CD14-positive monocyte (primary cell): ENCODE measurements around the gene ARID1B. TPM values are rescaled to one million over a fixed set of nuclear protein-coding genes. Genes with fewer than 3 reads are reported as not detected.
A peak's percentile ranks its signal among the peaks of the same experiment; 100 is the strongest.

Experiments used
- DNase-seq, 3 donors: peaks; one replicate each; pipeline ENCODE4 v3.0.0-alpha.2; 2011 to 2022
- H2AFZ ChIP-seq: 2 replicates; pipeline ENCODE4 v1.6.0; 2012; ENCODE audit warnings: mild to moderate bottlenecking, low read depth, low read length, inconsistent platforms; ENCODE audit not compliant: insufficient read depth, poor library complexity, severe bottlenecking
- H3K27ac ChIP-seq, 2 donors: 1 replicate in 1 of 2; 2 replicates in 1 of 2; pipeline ENCODE4 v1.5.1; 2012 to 2013; ENCODE audit warnings: low read length in 2 of 2, control low read depth in 1 of 2, inconsistent platforms in 1 of 2, low read depth in 1 of 2, mild to moderate bottlenecking in 1 of 2
- H3K27me3 ChIP-seq, 2 donors: one replicate each; pipeline versions ENCODE4 v1.6.0 to v1.6.1; 2011 to 2013; ENCODE audit warnings: low read length in 2 of 2; ENCODE audit not compliant: control insufficient read depth in 2 of 2, insufficient read depth in 2 of 2
- H3K36me3 ChIP-seq, 2 donors: replicated peaks in 1 of 2; 1 replicate in 1 of 2; 2 replicates in 1 of 2; pipeline versions ENCODE4 v1.5.1 to v1.6.1; 2012 to 2013; ENCODE audit warnings: low read length in 2 of 2, control low read depth in 1 of 2, inconsistent platforms in 1 of 2, mild to moderate bottlenecking in 1 of 2; ENCODE audit not compliant: insufficient read depth in 2 of 2, control insufficient read depth in 1 of 2
- H3K4me1 ChIP-seq, 2 donors: 1 replicate in 1 of 2; 2 replicates in 1 of 2; pipeline versions ENCODE4 v1.5.1 to v1.6.1; 2012 to 2013; ENCODE audit warnings: low read length in 2 of 2, control low read depth in 1 of 2, inconsistent platforms in 1 of 2, mild to moderate bottlenecking in 1 of 2, moderate library complexity in 1 of 2; ENCODE audit not compliant: insufficient read depth in 2 of 2, control insufficient read depth in 1 of 2
- H3K4me2 ChIP-seq: replicated peaks from 2 replicates; pipeline ENCODE3; 2012; ENCODE audit warnings: low read length, moderate library complexity, mild to moderate bottlenecking; ENCODE audit not compliant: poor library complexity, severe bottlenecking; ENCODE audit errors: extremely low read depth
- H3K4me3 ChIP-seq, 3 experiments: fragments of 200-600 bp in 1 of 3; sonication (generic) in 1 of 3; replicated peaks in 1 of 3; 1 replicate in 2 of 3; 2 replicates in 1 of 3; pipeline ENCODE4 v1.5.1; 2011 to 2013; ENCODE audit warnings: low read length in 3 of 3, mild to moderate bottlenecking in 3 of 3, control low read depth in 2 of 3, low read depth in 2 of 3, inconsistent platforms in 1 of 3, moderate library complexity in 1 of 3
- H3K79me2 ChIP-seq: 2 replicates; pipeline ENCODE4 v1.6.0; 2012; ENCODE audit warnings: mild to moderate bottlenecking, control low read depth, inconsistent platforms, low read length, moderate library complexity; ENCODE audit not compliant: insufficient read depth
- H3K9ac ChIP-seq: 2 replicates; pipeline ENCODE4 v1.6.0; 2017; ENCODE audit warnings: low read length, mild to moderate bottlenecking; ENCODE audit not compliant: insufficient read depth, poor library complexity, severe bottlenecking
- H3K9me3 ChIP-seq, 2 donors: replicated peaks in 1 of 2; 1 replicate in 1 of 2; 2 replicates in 1 of 2; pipeline versions ENCODE4 v1.5.1 to v1.6.1; 2012 to 2013; ENCODE audit warnings: low read length in 2 of 2, control low read depth in 1 of 2; ENCODE audit not compliant: control insufficient read depth in 1 of 2, insufficient read depth in 1 of 2
- H4K20me1 ChIP-seq: 2 replicates; pipeline ENCODE4 v1.6.0; 2012; ENCODE audit warnings: mild to moderate bottlenecking, low read length, control low read depth, moderate library complexity; ENCODE audit not compliant: insufficient read depth
- H3K27ac Mint-ChIP-seq, 7 donors: one replicate each; pipeline ENCODE4 v1.8.0; 2020; ENCODE audit warnings: mild to moderate bottlenecking in 7 of 7, mixed read lengths in 7 of 7, moderate library complexity in 6 of 7, inconsistent platforms in 2 of 7
- H3K27me3 Mint-ChIP-seq, 3 donors: one replicate each; pipeline ENCODE4 v1.8.0; 2021 to 2022; ENCODE audit warnings: low read depth in 3 of 3, mild to moderate bottlenecking in 3 of 3, mixed read lengths in 3 of 3, moderate library complexity in 3 of 3, inconsistent platforms in 1 of 3
- H3K36me3 Mint-ChIP-seq, 2 donors: one replicate each; pipeline ENCODE4 v1.8.0; 2020; ENCODE audit warnings: mixed read lengths in 2 of 2, inconsistent platforms in 1 of 2, mild to moderate bottlenecking in 1 of 2
- H3K4me1 Mint-ChIP-seq: one replicate; pipeline ENCODE4 v1.8.0; 2020; ENCODE audit warnings: mild to moderate bottlenecking, mixed read lengths
- H3K4me3 Mint-ChIP-seq, 2 donors: one replicate each; pipeline ENCODE4 v1.8.0; 2020; ENCODE audit warnings: mild to moderate bottlenecking in 2 of 2, mixed read lengths in 2 of 2, moderate library complexity in 1 of 2
- H3K9me3 Mint-ChIP-seq, 7 donors: one replicate each; pipeline ENCODE4 v1.8.0; 2020 to 2022; ENCODE audit warnings: mixed read lengths in 7 of 7, mild to moderate bottlenecking in 6 of 7, moderate library complexity in 6 of 7, inconsistent platforms in 2 of 7
- CTCF ChIP-seq: fragments of 200-600 bp; IDR thresholded peaks from one replicate; pipeline ENCODE4 v1.8.0; 2022; ENCODE audit warnings: antibody characterized with exemption, mild to moderate bottlenecking
- WGBS: methylation state at CpG from one replicate; pipeline ENCODE4 v1.1.5; 2013; ENCODE audit warnings: missing lambda C conversion rate; ENCODE audit not compliant: insufficient coverage; 5-methylcytosine and 5-hydroxymethylcytosine counted together
- intact Hi-C, 2 donors: fragments of 100-400 bp; cut with micrococcal nuclease; formaldehyde crosslinking; loops; one replicate each; pipeline versions ENCODE4 v1.15.0 to v1.15.1; 2023
- polyA plus RNA-seq, 3 donors: library from polyadenylated mRNA; depleted of rRNA in 1 of 3; unstranded in 2 of 3; stranded (reverse) in 1 of 3; fragments of 300-500 nt in 2 of 3; fragments of >200 nt in 1 of 3; fragmentation: Illumina TruSeq in 2 of 3; gene quantifications; 1 replicate in 2 of 3; 2 replicates in 1 of 3; pipeline ENCODE4 v1.2.3, GENCODE V29; 2012 to 2021

The ARID1B gene
- polyA plus RNA-seq, 3 donors: 3.2 to 22.1 (median 3.8) TPM

GRCh38 chr6:156795825-156796224 is 18.6 kb downstream of the ARID1B start:
- Histone ChIP-seq H3K4me3 (no peak overlapping the region), H3K79me2 (peaks cover 100% of the 10 kb centered on the region), H3K27ac (peak overlapping the region in 1 of 2 donors; percentile 34), H2AFZ (no peak overlapping the region), H3K36me3 (peaks cover 0 to 4% of the 10 kb centered on the region in 2 donors), H3K4me1 (no peaks in the 10 kb centered on the region), H3K9me3 (no peaks in the 10 kb centered on the region), H3K4me2 (no peak overlapping the region), H3K27me3 (no peaks in the 10 kb centered on the region), H3K9ac (no peak overlapping the region), H4K20me1 (peaks cover 100% of the 10 kb centered on the region)
- peak overlapping the region in 1 of 2 donors; percentile 40 for H3K4me3 Mint-ChIP-seq
- 98% methylated on average over 8 of the region's 9 CpGs for WGBS
- H3K9me3 Mint-ChIP-seq: no peaks in the 10 kb centered on the region
- H3K4me1 Mint-ChIP-seq: peaks cover 40% of the 10 kb centered on the region
- no peak for TF ChIP-seq CTCF
- H3K36me3 Mint-ChIP-seq: peaks cover 7 to 12% of the 10 kb centered on the region in 2 donors
- no peak for DNase-seq
- no peaks in the 10 kb centered on the region for H3K27me3 Mint-ChIP-seq
- H3K27ac Mint-ChIP-seq: peak overlapping the region in 2 of 7 donors; percentile 7 to 17
- intact Hi-C loops: no loop called here

- H3K9me3 ChIP-seq: no peaks in the 10 kb centered on the region
- Mint-ChIP-seq H3K9me3 (no peaks in the 10 kb centered on the region), H3K27ac (peak overlapping the region in 2 of 7 donors; percentile 5 to 39), H3K36me3 (peaks cover 7 to 12% of the 10 kb centered on the region in 2 donors), H3K4me3 (no peak overlapping the region), H3K27me3 (no peaks in the 10 kb centered on the region), H3K4me1 (peaks cover 37% of the 10 kb centered on the region)
- H2AFZ ChIP-seq: no peak overlapping the region
- H3K4me1 ChIP-seq: no peaks in the 10 kb centered on the region
- no peaks in the 10 kb centered on the region for H3K27me3 ChIP-seq
- peaks cover 100% of the 10 kb centered on the region for H3K79me2 ChIP-seq
- H3K4me2 ChIP-seq: no peak overlapping the region
- peaks cover 100% of the 10 kb centered on the region for H4K20me1 ChIP-seq
- H3K4me3 ChIP-seq: no peak overlapping the region
- DNase-seq: no peak
- no peak for TF ChIP-seq CTCF
- intact Hi-C loops: no loop called here
- no peak overlapping the region for H3K9ac ChIP-seq
- peak overlapping the region in 1 of 2 donors; percentile 33 for H3K27ac ChIP-seq
- 92% methylated on average over 3 of the region's 3 CpGs for WGBS
- H3K36me3 ChIP-seq: peaks cover 0 to 4% of the 10 kb centered on the region in 2 donors
Observed at GRCh38 chr6:156796627-156797026, 19.4 kb downstream of the ARID1B start.
